ENCODE data around the gene SPDEF. TPM values are rescaled to one million over a fixed set of nuclear protein-coding genes. Genes with fewer than 3 reads are reported as not detected.

SPDEF gene
- total RNA-seq, 4 donors from 2014 or later: 0.16 to 0.20 TPM; not detected in 2

DNA sequence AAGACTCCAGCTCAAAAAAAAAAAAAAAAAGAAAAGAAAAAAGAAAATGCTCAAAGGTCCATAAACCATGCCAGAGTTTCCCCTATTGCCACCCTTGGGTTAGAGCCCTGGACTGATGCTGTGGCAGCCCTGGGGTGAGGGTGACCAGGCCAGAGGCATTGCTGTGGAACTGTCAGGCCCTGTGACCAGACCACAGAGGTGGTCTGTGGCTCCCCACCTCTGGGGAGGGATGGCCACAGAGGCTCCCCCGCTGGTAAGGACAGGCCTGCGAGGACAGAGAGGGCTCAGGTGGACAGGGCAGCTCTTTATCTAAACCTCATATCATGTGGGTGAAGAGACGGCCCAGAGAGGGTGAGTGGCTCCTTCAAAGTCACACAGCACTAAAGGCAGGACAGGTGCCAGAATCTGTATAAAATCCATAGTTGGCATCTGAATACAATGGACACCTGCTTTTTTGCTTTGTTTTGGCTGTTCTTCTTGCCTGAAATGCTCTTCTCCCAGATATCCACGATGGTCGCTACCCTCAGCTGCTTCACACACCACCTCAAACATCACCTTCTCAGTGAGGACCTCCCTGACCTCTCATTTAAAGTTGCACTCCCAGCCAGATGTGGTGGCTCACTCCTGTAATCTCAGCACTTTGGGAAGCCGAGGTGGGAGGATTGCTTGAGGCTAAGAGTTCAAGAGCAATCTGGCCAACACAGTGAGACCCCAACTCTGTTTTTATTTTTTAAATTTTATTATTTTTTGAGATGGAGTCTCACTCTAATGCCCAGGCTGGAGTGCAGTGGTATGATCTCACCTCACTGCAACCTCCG is 22.5 kb upstream of the SPDEF start:
- TF ChIP-seq, protein P1, sequence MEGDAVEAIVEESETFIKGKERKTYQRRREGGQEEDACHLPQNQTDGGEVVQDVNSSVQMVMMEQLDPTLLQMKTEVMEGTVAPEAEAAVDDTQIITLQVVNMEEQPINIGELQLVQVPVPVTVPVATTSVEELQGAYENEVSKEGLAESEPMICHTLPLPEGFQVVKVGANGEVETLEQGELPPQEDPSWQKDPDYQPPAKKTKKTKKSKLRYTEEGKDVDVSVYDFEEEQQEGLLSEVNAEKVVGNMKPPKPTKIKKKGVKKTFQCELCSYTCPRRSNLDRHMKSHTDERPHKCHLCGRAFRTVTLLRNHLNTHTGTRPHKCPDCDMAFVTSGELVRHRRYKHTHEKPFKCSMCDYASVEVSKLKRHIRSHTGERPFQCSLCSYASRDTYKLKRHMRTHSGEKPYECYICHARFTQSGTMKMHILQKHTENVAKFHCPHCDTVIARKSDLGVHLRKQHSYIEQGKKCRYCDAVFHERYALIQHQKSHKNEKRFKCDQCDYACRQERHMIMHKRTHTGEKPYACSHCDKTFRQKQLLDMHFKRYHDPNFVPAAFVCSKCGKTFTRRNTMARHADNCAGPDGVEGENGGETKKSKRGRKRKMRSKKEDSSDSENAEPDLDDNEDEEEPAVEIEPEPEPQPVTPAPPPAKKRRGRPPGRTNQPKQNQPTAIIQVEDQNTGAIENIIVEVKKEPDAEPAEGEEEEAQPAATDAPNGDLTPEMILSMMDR (IDR thresholded peaks at IDR 0.05 in 4 of 5, conservative IDR thresholded peaks at IDR 0.05 in 1 of 5): no peak
- no peak for TF ChIP-seq POLR2A (IDR thresholded peaks at IDR 0.05)
- Histone ChIP-seq H3K4me1 (no peaks in the 10 kb centered on the region), H3K9me3 (no peaks in the 10 kb centered on the region), H3K27me3 (no peaks in the 10 kb centered on the region), H3K27ac (no peak overlapping the region), H3K36me3 (no peaks in the 10 kb centered on the region), H3K4me3 (no peak overlapping the region)
- intact Hi-C loops (cut with DNase I; ENCODE audit: low total_unique reads): no loop called here
- in situ Hi-C loops (cut with MboI; ENCODE audit: low sequenced_read_pairs in 4 of 4): no loop called here
- ATAC-seq (no peak), DNase-seq (no peak)

DNA sequence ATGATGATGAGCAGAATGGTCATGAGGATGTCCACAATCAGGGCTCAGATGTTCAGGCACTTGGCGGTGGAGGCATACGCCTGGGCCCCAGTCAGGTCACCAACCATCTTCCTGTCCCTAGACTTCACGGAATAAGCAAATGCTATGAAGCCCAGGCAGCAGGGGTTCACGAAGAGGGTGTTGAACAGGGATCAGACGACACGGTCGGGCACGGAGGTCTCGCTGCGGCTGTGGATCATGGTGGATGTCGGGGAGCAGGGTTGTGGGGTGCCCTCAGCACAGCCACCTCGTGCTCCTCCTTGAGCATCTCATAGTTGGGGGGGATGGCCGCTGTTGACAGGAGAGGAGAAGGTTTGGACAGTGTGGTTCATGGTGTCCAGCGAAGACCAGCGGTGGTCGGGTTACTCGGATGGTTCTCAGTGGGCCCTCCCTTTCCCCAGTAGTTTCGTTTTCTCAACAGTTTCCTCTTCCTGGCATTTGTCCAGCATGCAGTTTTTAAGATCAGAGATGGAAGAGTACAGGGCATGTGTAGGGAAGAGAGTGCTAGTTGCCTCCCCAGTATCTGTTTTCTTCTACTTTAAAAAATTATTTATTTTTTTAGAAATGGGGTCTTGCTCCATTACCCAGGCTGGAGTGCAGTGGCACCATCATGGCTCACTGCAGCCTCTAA is 20.3 kb upstream of the SPDEF start:
- H3K36me3 ChIP-seq: no peaks in the 10 kb centered on the region
- ATAC-seq (no peak), DNase-seq (no peak)
- intact Hi-C loops (cut with DNase I; ENCODE audit: low total_unique reads): no loop called here
- TF ChIP-seq POLR2A (IDR thresholded peaks at IDR 0.05): no peak
- TF ChIP-seq, protein P1 (IDR thresholded peaks at IDR 0.05 in 4 of 5, conservative IDR thresholded peaks at IDR 0.05 in 1 of 5): no peak
- no peaks in the 10 kb centered on the region for H3K9me3 ChIP-seq
- in situ Hi-C loops (cut with MboI; ENCODE audit: low sequenced_read_pairs in 4 of 4): no loop called here
- no peak overlapping the region for H3K4me3 ChIP-seq
- peaks cover 0 to under 1% (median 0%) of the 10 kb centered on the region in 3 donors for H3K27me3 ChIP-seq
- no peak overlapping the region for H3K27ac ChIP-seq
- no peaks in the 10 kb centered on the region for H3K4me1 ChIP-seq

DNA sequence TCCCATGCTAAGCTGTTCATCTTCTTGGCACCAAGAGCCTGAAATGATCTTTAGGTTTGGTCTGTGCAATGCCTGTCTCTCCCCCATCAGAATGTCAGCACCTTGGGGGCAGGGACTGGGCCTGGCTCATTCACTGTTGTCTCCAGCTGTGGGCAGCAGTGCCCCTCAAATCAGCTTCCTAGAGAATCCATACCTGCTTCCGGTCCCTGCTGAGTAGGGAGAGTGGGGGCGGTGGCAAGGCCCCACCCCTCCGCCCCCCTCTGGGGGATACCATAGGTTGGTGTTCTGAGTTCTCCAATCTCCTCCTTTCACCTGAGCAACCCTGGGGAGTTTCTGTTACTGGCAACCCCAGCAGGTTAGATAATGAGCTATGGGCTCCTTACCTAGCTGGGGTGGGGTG is 19.2 kb upstream of the SPDEF start:
- in situ Hi-C loops (cut with MboI; ENCODE audit: low sequenced_read_pairs in 4 of 4): no loop called here
- ATAC-seq: no peak

DNA sequence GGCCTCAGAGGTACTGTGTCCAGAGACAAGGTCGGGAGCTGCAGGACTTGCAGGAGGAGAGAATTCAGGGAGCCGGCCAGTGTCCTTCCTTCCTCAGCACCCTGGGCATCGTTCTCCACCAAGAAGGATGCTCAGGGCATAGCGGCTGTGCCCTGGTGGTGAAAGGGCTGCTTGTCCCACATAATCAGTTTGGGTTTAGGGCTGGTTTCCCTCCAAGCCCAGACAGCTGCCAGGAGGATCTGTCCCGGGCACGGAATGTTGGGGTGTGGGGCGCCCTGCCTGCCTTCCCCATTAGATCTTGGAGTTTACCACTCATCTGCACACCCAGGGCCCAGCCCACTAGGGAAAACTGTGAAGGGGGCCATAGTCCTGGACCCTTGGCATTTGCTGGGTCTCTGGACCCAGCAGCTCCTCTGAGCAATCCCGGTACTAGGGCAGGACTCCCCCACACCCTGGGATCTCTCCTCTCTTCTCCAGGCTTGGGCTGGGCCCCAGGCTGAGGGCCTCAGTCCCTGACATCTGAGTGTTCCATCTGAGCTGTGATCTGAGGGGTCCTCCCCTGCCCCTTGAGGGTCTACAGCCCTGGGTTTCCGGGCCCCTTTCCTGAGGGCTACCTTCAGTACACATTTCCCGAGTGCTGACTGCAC is 18.6 kb upstream of the SPDEF start:
- DNase-seq: no peak

More for the DNA sequence above, 19.2 kb upstream of the SPDEF start:
- no peaks in the 10 kb centered on the region for H3K9me3 ChIP-seq
- H3K27me3 ChIP-seq: peaks cover 0 to 7% (median 0%) of the 10 kb centered on the region in 3 donors
- no peaks in the 10 kb centered on the region for H3K36me3 ChIP-seq
- intact Hi-C loops (cut with DNase I; ENCODE audit: low total_unique reads): no loop called here
- DNase-seq: no peak
- no peaks in the 10 kb centered on the region for H3K4me1 ChIP-seq
- no peak overlapping the region for H3K27ac ChIP-seq
- no peak overlapping the region for H3K4me3 ChIP-seq
- TF ChIP-seq, protein P1 (IDR thresholded peaks at IDR 0.05 in 4 of 5, conservative IDR thresholded peaks at IDR 0.05 in 1 of 5): no peak
- no peak for TF ChIP-seq POLR2A (IDR thresholded peaks at IDR 0.05)

More for the DNA sequence above, 18.6 kb upstream of the SPDEF start:
- ATAC-seq: no peak
- no peaks in the 10 kb centered on the region for H3K4me1 ChIP-seq
- in situ Hi-C loops (cut with MboI; ENCODE audit: low sequenced_read_pairs in 4 of 4): no loop called here
- H3K4me3 ChIP-seq: no peak overlapping the region
- no peak overlapping the region for H3K27ac ChIP-seq
- peaks cover 0 to 7% (median 0%) of the 10 kb centered on the region in 3 donors for H3K27me3 ChIP-seq
- H3K9me3 ChIP-seq: no peaks in the 10 kb centered on the region
- no peak for TF ChIP-seq POLR2A (IDR thresholded peaks at IDR 0.05)
- TF ChIP-seq, protein P1 (IDR thresholded peaks at IDR 0.05 in 4 of 5, conservative IDR thresholded peaks at IDR 0.05 in 1 of 5): no peak
- intact Hi-C loops (cut with DNase I; ENCODE audit: low total_unique reads): no loop called here
- no peaks in the 10 kb centered on the region for H3K36me3 ChIP-seq

Measured in gastrocnemius medialis (tissue), 4 donors.